Panc1 (cell line): ENCODE results near the gene ATP13A4. TPM values are rescaled to one million over a fixed set of nuclear protein-coding genes. Genes with fewer than 3 reads are reported as not detected.

Experiments
- ATAC-seq: fragments of 200-7000 bp; cut with Tn5 transposase; 2 replicates; pipeline ENCODE4 v1.9.1; 2020; ENCODE audit warnings: mild to moderate bottlenecking, moderate library complexity
- BruUV-seq: library from RNA; stranded (reverse); fragments of 400-500 nt; replicated peaks from 2 replicates; lab custom pipeline; 2021; lab: Mats Ljungman, UMichigan
- CTCF ChIA-PET: fragments of 300-600 bp; sonication (Branson Sonifier 250); formaldehyde crosslinking; loops from one replicate; lab custom pipeline; 2022; ENCODE audit warnings: antibody characterized with exemption; lab: Charles Lee
- POLR2A ChIA-PET: fragments of 300-600 bp; sonication (Branson Sonifier 250); formaldehyde crosslinking; loops from one replicate; lab custom pipeline; 2022; ENCODE audit warnings: antibody characterized with exemption; lab: Charles Lee
- DNase-seq: peaks from one replicate; pipeline ENCODE4 v3.0.0-alpha.2; 2010; ENCODE audit warnings: low read depth, low spot score
- H3K27ac ChIP-seq: 2 replicates; pipeline ENCODE4 v1.5.1; 2011; ENCODE audit warnings: mild to moderate bottlenecking, low read length, inconsistent platforms
- H3K27me3 ChIP-seq: fragments of 200-500 bp; sonication (Bioruptor generic); 2 replicates; pipeline ENCODE4 v1.6.0; 2014; ENCODE audit warnings: low read length, inconsistent platforms; ENCODE audit not compliant: control insufficient read depth, insufficient read depth
- H3K36me3 ChIP-seq: fragments of 200-500 bp; sonication (Bioruptor generic); 2 replicates; pipeline ENCODE4 v1.5.1; 2014; ENCODE audit warnings: inconsistent platforms, mild to moderate bottlenecking, low read length, moderate library complexity; ENCODE audit not compliant: control insufficient read depth, insufficient read depth
- H3K4me1 ChIP-seq: 2 replicates; pipeline ENCODE4 v1.5.1; 2011; ENCODE audit warnings: inconsistent platforms, mild to moderate bottlenecking, low read length, moderate library complexity; ENCODE audit not compliant: control insufficient read depth, insufficient read depth
- H3K4me3 ChIP-seq, 2 experiments: 2 replicates each; pipeline ENCODE4 v1.5.1; 2011 to 2012; ENCODE audit warnings: low read depth in 2 of 2, low read length in 2 of 2, mild to moderate bottlenecking in 2 of 2, inconsistent platforms in 1 of 2, moderate library complexity in 1 of 2
- H3K9me3 ChIP-seq: fragments of 200-500 bp; sonication (Bioruptor generic); 2 replicates; pipeline ENCODE4 v1.5.1; 2014; ENCODE audit warnings: low read depth, mild to moderate bottlenecking, inconsistent platforms, low read length, moderate library complexity; ENCODE audit not compliant: control insufficient read depth, insufficient read depth
- CTCF ChIP-seq: fragments of 450-650 bp; IDR thresholded peaks from 2 replicates; pipeline ENCODE4 v1.5.1; 2017; ENCODE audit warnings: mild to moderate bottlenecking
- POLR2AphosphoS5 ChIP-seq: IDR thresholded peaks from 2 replicates; pipeline ENCODE4 v1.6.1; 2012; ENCODE audit warnings: mild to moderate bottlenecking, low read depth, low read length, moderate library complexity
- REST ChIP-seq, 2 experiments: IDR thresholded peaks; 2 replicates each; pipeline ENCODE4 v1.6.1; 2011 to 2012; ENCODE audit warnings: low read depth in 2 of 2, control low read depth in 1 of 2, low read length in 1 of 2, mild to moderate bottlenecking in 1 of 2, moderate library complexity in 1 of 2; ENCODE audit not compliant: insufficient read depth in 1 of 2
- SIN3A ChIP-seq: IDR thresholded peaks from 2 replicates; pipeline ENCODE4 v1.6.1; 2012; ENCODE audit warnings: low read depth, mild to moderate bottlenecking, low read length, moderate library complexity, borderline replicate concordance; ENCODE audit not compliant: insufficient read depth
- TCF7L2 ChIP-seq: IDR thresholded peaks from 2 replicates; pipeline ENCODE4 v1.6.1; 2011; ENCODE audit warnings: mild to moderate bottlenecking, low read depth, low read length, inconsistent platforms
- in situ Hi-C: cut with HindIII; loops from 2 replicates; pipeline ENCODE4 v1.10.0; 2016; ENCODE audit warnings: low sequenced_read_pairs, low pct_unique_long_range_greater_than_20kb
- intact Hi-C: fragments of 100-400 bp; cut with micrococcal nuclease; formaldehyde crosslinking; loops from one replicate; pipeline ENCODE4 v1.10.0; 2022; ENCODE audit not compliant: unreplicated experiment
- total RNA-seq: library from RNA; stranded (reverse); gene quantifications from one replicate; pipeline ENCODE4 v1.2.1, GENCODE V29; 2021; ENCODE audit not compliant: unreplicated experiment

ATP13A4 gene
- total RNA-seq, 1 experiment from 2014 or later = not detected

GRCh38 chr3:193522473-193522872 is 32.2 kb downstream of the ATP13A4 start:
- Histone ChIP-seq H3K4me1 (no peaks in the 10 kb centered on the region), H3K27me3 (0 out of 2 replicates have a peak, but pooled peaks cover 2% of the 10 kb centered on the region), H3K4me3 (no peak overlapping the region), H3K36me3 (no peaks in the 10 kb centered on the region), H3K27ac (no peak overlapping the region), H3K9me3 (no peaks in the 10 kb centered on the region)
- ChIA-PET CTCF (no interaction called here), POLR2A (no interaction called here)
- ATAC-seq (no peak), DNase-seq (no peak)
- TF ChIP-seq SIN3A = no peak
- TF ChIP-seq REST (IDR thresholded peaks at IDR 0.05; ENCODE audit: insufficient read depth in 1 of 2, low read depth in 2 of 2, low read length in 1 of 2) = no peak
- TF ChIP-seq CTCF = no peak
- TF ChIP-seq POLR2AphosphoS5 = no peak
- TF ChIP-seq TCF7L2 = no peak
- BruUV-seq = no TSS peak
- intact Hi-C loops = no loop called here
- in situ Hi-C loops = no loop called here

GRCh38 chr3:193520738-193521137 is 34.0 kb downstream of the ATP13A4 start:
- Histone ChIP-seq H3K4me1 (no peaks in the 10 kb centered on the region), H3K9me3 (no peaks in the 10 kb centered on the region), H3K27ac (no peak overlapping the region), H3K27me3 (0 out of 2 replicates have a peak, but pooled peaks cover 4% of the 10 kb centered on the region), H3K36me3 (no peaks in the 10 kb centered on the region), H3K4me3 (no peak overlapping the region)
- BruUV-seq = no TSS peak
- in situ Hi-C loops = no loop called here
- intact Hi-C loops = no loop called here
- CTCF ChIA-PET = no interaction called here
- TF ChIP-seq REST (IDR thresholded peaks at IDR 0.05; ENCODE audit: insufficient read depth in 1 of 2, low read depth in 2 of 2, low read length in 1 of 2) = no peak
- TF ChIP-seq CTCF = no peak
- no peak for TF ChIP-seq TCF7L2
- no peak for TF ChIP-seq POLR2AphosphoS5
- no peak for TF ChIP-seq SIN3A
- no peak for ATAC-seq
- DNase-seq = no peak
- POLR2A ChIA-PET = no interaction called here
